Vagina (tissue), 2 donors: ENCODE results near the gene PRCC. TPM values are rescaled to one million over a fixed set of nuclear protein-coding genes. Genes with fewer than 3 reads are reported as not detected.
"Not testable (repeated sequence)": the region's sequence is repeated elsewhere in the genome, so short reads cannot be mapped to it uniquely, and the experiment has no call there.

Source experiments
- DNase-seq, 2 donors: peaks; one replicate each; pipeline ENCODE4 v3.0.0-alpha.2; 2017; ENCODE audit errors: extremely low spot score in 2 of 2
- H3K27ac ChIP-seq: fragments of 200-600 bp; sonication (generic); one replicate; pipeline ENCODE4 v1.5.1; 2019
- H3K27me3 ChIP-seq: fragments of 200-600 bp; sonication (generic); one replicate; pipeline ENCODE4 v1.5.1; 2019
- H3K36me3 ChIP-seq, 2 donors: fragments of 200-600 bp; sonication (generic); one replicate each; pipeline ENCODE4 v1.5.1; 2017 to 2019
- H3K4me1 ChIP-seq: fragments of 200-600 bp; sonication (generic); one replicate; pipeline ENCODE4 v1.5.1; 2019
- H3K4me3 ChIP-seq, 2 donors: fragments of 200-600 bp; sonication (generic); 1 replicate in 1 of 2; 2 replicates in 1 of 2; pipeline ENCODE4 v1.5.1; 2016 to 2019
- H3K9me3 ChIP-seq: fragments of 200-600 bp; sonication (generic); one replicate; pipeline ENCODE4 v1.5.1; 2019
- CTCF ChIP-seq, 3 experiments: fragments of 450-650 bp in 2 of 3; fragments of 200-600 bp in 1 of 3; sonication (generic) in 1 of 3; IDR thresholded peaks; one replicate each; pipeline ENCODE4 v1.5.1; 2017 to 2019; ENCODE audit warnings: antibody characterized with exemption in 3 of 3, mild to moderate bottlenecking in 2 of 3, moderate library complexity in 2 of 3
- POLR2A ChIP-seq, 2 donors: fragments of 450-650 bp; IDR thresholded peaks; one replicate each; pipeline ENCODE4 v1.6.1; 2017; ENCODE audit warnings: antibody characterized with exemption in 2 of 2, mild to moderate bottlenecking in 2 of 2, moderate library complexity in 2 of 2
- POLR2AphosphoS5 ChIP-seq, 2 donors: sonication (generic); formaldehyde crosslinking; IDR thresholded peaks; one replicate each; pipeline ENCODE4 v1.9.0; 2017; ENCODE audit warnings: antibody characterized with exemption in 2 of 2, mild to moderate bottlenecking in 2 of 2, low read depth in 1 of 2; ENCODE audit not compliant: insufficient read depth in 1 of 2
- intact Hi-C: fragments of 100-400 bp; cut with DNase I; formaldehyde crosslinking; loops from one replicate; pipeline ENCODE4 v1.15.1; 2023
- total RNA-seq: library from RNA; depleted of rRNA; stranded (reverse); fragments of >200 nt; gene quantifications from one replicate; pipeline ENCODE4 v1.2.3, GENCODE V29; 2016

The PRCC gene
- total RNA-seq, 1 donor from 2014 or later, result 30.4 TPM

- H3K9me3 ChIP-seq, result no peaks in the 10 kb centered on the region
- TF ChIP-seq POLR2AphosphoS5 (IDR thresholded peaks at IDR 0.05; ENCODE audit: insufficient read depth in 1 of 2, low read depth in 1 of 2) (no peak), POLR2A (IDR thresholded peaks at IDR 0.05) (no peak), CTCF (IDR thresholded peaks at IDR 0.05) (no peak)
- no peak overlapping the region for H3K27ac ChIP-seq
- no peaks in the 10 kb centered on the region for H3K27me3 ChIP-seq
- intact Hi-C loops, result no loop called here
- no peak overlapping the region for H3K4me3 ChIP-seq
- peaks cover 40% of the 10 kb centered on the region for H3K4me1 ChIP-seq
- no peaks in the 10 kb centered on the region for H3K36me3 ChIP-seq
- no peak for DNase-seq
Measured at GRCh38 chr1:156752843-156753482, 14.4 kb upstream of the PRCC start.

GRCh38 chr1:156754219-156754618, 13.1 kb upstream of the PRCC start:
- no peaks in the 10 kb centered on the region for H3K36me3 ChIP-seq
- no peaks in the 10 kb centered on the region for H3K9me3 ChIP-seq
- TF ChIP-seq POLR2A (IDR thresholded peaks at IDR 0.05), result no peak
- no peak for TF ChIP-seq POLR2AphosphoS5 (IDR thresholded peaks at IDR 0.05; ENCODE audit: insufficient read depth in 1 of 2, low read depth in 1 of 2)
- no peak for TF ChIP-seq CTCF (IDR thresholded peaks at IDR 0.05)
- H3K27ac ChIP-seq, result no peak overlapping the region
- peaks cover 27% of the 10 kb centered on the region for H3K4me1 ChIP-seq
- no peak overlapping the region for H3K4me3 ChIP-seq
- no peak for DNase-seq
- intact Hi-C loops, result no loop called here
- no peaks in the 10 kb centered on the region for H3K27me3 ChIP-seq

- intact Hi-C loops, result no loop called here
- Histone ChIP-seq H3K27me3 (no peaks in the 10 kb centered on the region), H3K9me3 (no peaks in the 10 kb centered on the region), H3K4me1 (peaks cover 16% of the 10 kb centered on the region), H3K36me3 (no peaks in the 10 kb centered on the region), H3K4me3 (no peak overlapping the region), H3K27ac (no peak overlapping the region)
- TF ChIP-seq POLR2AphosphoS5 (IDR thresholded peaks at IDR 0.05; ENCODE audit: insufficient read depth in 1 of 2, low read depth in 1 of 2), result no peak
- no peak for DNase-seq
Measured at GRCh38 chr1:156755527-156755950, 11.8 kb upstream of the PRCC start.

GRCh38 chr1:156756355-156756754, 11.0 kb upstream of the PRCC start:
- peaks cover 16% of the 10 kb centered on the region for H3K4me1 ChIP-seq
- no peak overlapping the region for H3K27ac ChIP-seq
- H3K27me3 ChIP-seq, result no peaks in the 10 kb centered on the region
- DNase-seq, result no peak
- TF ChIP-seq POLR2AphosphoS5 (IDR thresholded peaks at IDR 0.05; ENCODE audit: insufficient read depth in 1 of 2, low read depth in 1 of 2), result no peak
- no peak for TF ChIP-seq CTCF (IDR thresholded peaks at IDR 0.05)
- no peak for TF ChIP-seq POLR2A (IDR thresholded peaks at IDR 0.05)
- intact Hi-C loops, result no loop called here
- no peaks in the 10 kb centered on the region for H3K9me3 ChIP-seq
- H3K4me3 ChIP-seq, result no peak overlapping the region
- no peaks in the 10 kb centered on the region for H3K36me3 ChIP-seq

- H3K27me3 ChIP-seq, H3K4me3 ChIP-seq, H3K9me3 ChIP-seq, DNase-seq, intact Hi-C loops, H3K27ac ChIP-seq, H3K4me1 ChIP-seq, H3K36me3 ChIP-seq: not testable (repeated sequence)
Measured at GRCh38 chr1:156757572-156758253, 9.6 kb upstream of the PRCC start.

GRCh38 chr1:156760092-156760795, 7.1 kb upstream of the PRCC start:
- Histone ChIP-seq H3K9me3 (no peaks in the 10 kb centered on the region), H3K4me1 (no peaks in the 10 kb centered on the region), H3K36me3 (no peaks in the 10 kb centered on the region), H3K4me3 (no peak overlapping the region), H3K27me3 (no peaks in the 10 kb centered on the region), H3K27ac (no peak overlapping the region)
- no peak for DNase-seq
- intact Hi-C loops, result no loop called here
- TF ChIP-seq POLR2AphosphoS5 (IDR thresholded peaks at IDR 0.05; ENCODE audit: insufficient read depth in 1 of 2, low read depth in 1 of 2) (no peak), POLR2A (IDR thresholded peaks at IDR 0.05) (no peak), CTCF (IDR thresholded peaks at IDR 0.05) (no peak)
